Neural progenitor cell (in vitro differentiated cells): Measurements from ENCODE around the gene CLASRP. TPM values are rescaled to one million over a fixed set of nuclear protein-coding genes. Genes with fewer than 3 reads are reported as not detected.
A peak's percentile ranks its signal among the peaks of the same experiment; 100 is the strongest.
"Not testable (repeated sequence)": the region's sequence is repeated elsewhere in the genome, so short reads cannot be mapped to it uniquely, and the experiment has no call there.

ENCODE experiments used
- DNase-seq: peaks from one replicate; pipeline ENCODE4 v3.0.0-alpha.2; 2016; ENCODE audit warnings: low spot score
- H2AFZ ChIP-seq: fragments of 200-600 bp; sonication (generic); replicated peaks from 2 replicates; pipeline ENCODE4 v1.6.1; 2016; ENCODE audit warnings: antibody characterized with exemption
- H3F3A ChIP-seq: fragments of 200-600 bp; sonication (generic); 2 replicates; pipeline ENCODE4 v1.6.1; 2016; ENCODE audit warnings: antibody characterized with exemption, low read depth
- H3K27ac ChIP-seq: fragments of 200-600 bp; sonication (generic); 2 replicates; pipeline ENCODE4 v1.5.1; 2016; ENCODE audit warnings: mild to moderate bottlenecking
- H3K27me3 ChIP-seq: fragments of 200-600 bp; sonication (generic); 2 replicates; pipeline ENCODE4 v1.6.1; 2016; ENCODE audit warnings: mild to moderate bottlenecking, moderate library complexity
- H3K36me3 ChIP-seq: fragments of 200-600 bp; sonication (generic); 2 replicates; pipeline ENCODE4 v1.5.1; 2016
- H3K4me1 ChIP-seq: fragments of 200-600 bp; sonication (generic); 2 replicates; pipeline ENCODE4 v1.6.1; 2016; ENCODE audit warnings: mixed run types
- H3K4me2 ChIP-seq: fragments of 200-600 bp; sonication (generic); 2 replicates; pipeline ENCODE4 v1.6.1; 2016
- H3K4me3 ChIP-seq: fragments of 200-600 bp; sonication (generic); 2 replicates; pipeline ENCODE4 v1.5.1; 2016
- H3K79me2 ChIP-seq: fragments of 200-600 bp; sonication (generic); 2 replicates; pipeline ENCODE4 v1.6.1; 2016; ENCODE audit warnings: low read depth
- H3K9ac ChIP-seq: fragments of 200-600 bp; sonication (generic); 2 replicates; pipeline ENCODE4 v1.6.1; 2016
- H3K9me3 ChIP-seq: fragments of 200-600 bp; sonication (generic); 2 replicates; pipeline ENCODE4 v1.5.1; 2016; ENCODE audit warnings: low read depth
- H4K20me1 ChIP-seq: fragments of 200-600 bp; sonication (generic); 2 replicates; pipeline ENCODE4 v1.6.1; 2016; ENCODE audit warnings: low read depth
- H3K27ac Mint-ChIP-seq: 3 replicates; pipeline ENCODE4 v1.8.0; 2021; ENCODE audit warnings: mixed read lengths
- H3K27me3 Mint-ChIP-seq: 2 replicates; pipeline ENCODE4 v1.8.0; 2022; ENCODE audit warnings: low read depth, mild to moderate bottlenecking, inconsistent platforms, moderate library complexity, mixed read lengths; ENCODE audit not compliant: insufficient read depth
- H3K36me3 Mint-ChIP-seq: 3 replicates; pipeline ENCODE4 v1.8.0; 2021; ENCODE audit warnings: mixed read lengths
- H3K4me1 Mint-ChIP-seq: 3 replicates; pipeline ENCODE4 v1.8.0; 2021; ENCODE audit warnings: mixed read lengths
- H3K4me3 Mint-ChIP-seq: 3 replicates; pipeline ENCODE4 v1.8.0; 2021; ENCODE audit warnings: mild to moderate bottlenecking, moderate library complexity, mixed read lengths
- H3K9me3 Mint-ChIP-seq: 3 replicates; pipeline ENCODE4 v1.8.0; 2020; ENCODE audit warnings: mixed read lengths
- EZH2 ChIP-seq: fragments of 200-600 bp; sonication (generic); IDR thresholded peaks from 2 replicates; pipeline ENCODE4 v1.6.1; 2017; ENCODE audit warnings: antibody characterized with exemption, mild to moderate bottlenecking, moderate library complexity
- EZH2phosphoT487 ChIP-seq: fragments of 200-600 bp; sonication (generic); IDR thresholded peaks from 2 replicates; pipeline ENCODE4 v1.6.1; 2017; ENCODE audit warnings: antibody characterized with exemption
- total RNA-seq: library from RNA; depleted of rRNA; stranded (reverse); fragments of >200 nt; gene quantifications from 2 replicates; pipeline ENCODE4 v1.2.3, GENCODE V29; 2015; ENCODE audit warnings: low replicate concordance
- TF ChIP-seq, protein P1 (sequence below): fragments of 200-600 bp; sonication (generic); IDR thresholded peaks from 2 replicates; pipeline ENCODE4 v1.5.1; 2017; ENCODE audit warnings: antibody characterized with exemption, mild to moderate bottlenecking

Gene CLASRP
- total RNA-seq, 1 donor from 2014 or later = 57.0 TPM

DNA sequence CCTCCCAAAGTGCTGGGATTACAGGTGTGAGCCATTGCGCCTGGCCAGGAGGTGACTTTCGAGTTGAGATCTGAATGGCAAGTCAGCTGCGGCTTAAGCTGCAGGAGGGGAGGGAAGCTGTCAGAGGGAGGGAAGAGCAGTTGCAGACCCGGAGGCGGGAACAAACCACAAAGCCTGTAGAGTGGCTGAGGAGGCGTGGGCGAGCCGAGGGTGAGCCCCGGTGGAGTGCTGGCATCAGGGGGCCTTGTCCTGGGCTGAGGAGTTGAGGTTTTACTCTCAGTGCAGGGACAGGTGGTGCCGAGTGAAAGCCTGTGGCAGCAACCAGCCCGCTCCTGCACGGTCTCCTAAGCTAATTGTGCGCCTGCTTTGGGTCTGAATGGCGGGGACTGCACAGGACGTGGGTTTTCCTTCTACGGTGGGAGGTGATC lies 78.3 kb downstream of the CLASRP start:
- no peak overlapping the region for H3K9ac ChIP-seq
- H3K79me2 ChIP-seq = peaks cover 98% of the 10 kb centered on the region
- H4K20me1 ChIP-seq = peaks cover 98% of the 10 kb centered on the region
- no peaks in the 10 kb centered on the region for H3K27me3 ChIP-seq
- Mint-ChIP-seq H3K4me1 (peaks cover 20% of the 10 kb centered on the region), H3K27me3 (peaks cover 5% of the 10 kb centered on the region), H3K36me3 (no peaks in the 10 kb centered on the region), H3K9me3 (no peaks in the 10 kb centered on the region), H3K4me3 (no peak overlapping the region), H3K27ac (no peak overlapping the region)
- peaks cover 4% of the 10 kb centered on the region for H3F3A ChIP-seq
- H3K27ac ChIP-seq = no peak overlapping the region
- TF ChIP-seq EZH2phosphoT487 (no peak), EZH2 (no peak)
- TF ChIP-seq, protein P1, sequence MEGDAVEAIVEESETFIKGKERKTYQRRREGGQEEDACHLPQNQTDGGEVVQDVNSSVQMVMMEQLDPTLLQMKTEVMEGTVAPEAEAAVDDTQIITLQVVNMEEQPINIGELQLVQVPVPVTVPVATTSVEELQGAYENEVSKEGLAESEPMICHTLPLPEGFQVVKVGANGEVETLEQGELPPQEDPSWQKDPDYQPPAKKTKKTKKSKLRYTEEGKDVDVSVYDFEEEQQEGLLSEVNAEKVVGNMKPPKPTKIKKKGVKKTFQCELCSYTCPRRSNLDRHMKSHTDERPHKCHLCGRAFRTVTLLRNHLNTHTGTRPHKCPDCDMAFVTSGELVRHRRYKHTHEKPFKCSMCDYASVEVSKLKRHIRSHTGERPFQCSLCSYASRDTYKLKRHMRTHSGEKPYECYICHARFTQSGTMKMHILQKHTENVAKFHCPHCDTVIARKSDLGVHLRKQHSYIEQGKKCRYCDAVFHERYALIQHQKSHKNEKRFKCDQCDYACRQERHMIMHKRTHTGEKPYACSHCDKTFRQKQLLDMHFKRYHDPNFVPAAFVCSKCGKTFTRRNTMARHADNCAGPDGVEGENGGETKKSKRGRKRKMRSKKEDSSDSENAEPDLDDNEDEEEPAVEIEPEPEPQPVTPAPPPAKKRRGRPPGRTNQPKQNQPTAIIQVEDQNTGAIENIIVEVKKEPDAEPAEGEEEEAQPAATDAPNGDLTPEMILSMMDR = no peak
- peaks cover 11% of the 10 kb centered on the region for H3K4me1 ChIP-seq
- H3K9me3 ChIP-seq = no peaks in the 10 kb centered on the region
- peak overlapping the region; percentile 52 for H3K4me2 ChIP-seq
- DNase-seq = peak; percentile 63
- no peak overlapping the region for H3K4me3 ChIP-seq
- H3K36me3 ChIP-seq = no peaks in the 10 kb centered on the region
- no peak overlapping the region for H2AFZ ChIP-seq

DNA sequence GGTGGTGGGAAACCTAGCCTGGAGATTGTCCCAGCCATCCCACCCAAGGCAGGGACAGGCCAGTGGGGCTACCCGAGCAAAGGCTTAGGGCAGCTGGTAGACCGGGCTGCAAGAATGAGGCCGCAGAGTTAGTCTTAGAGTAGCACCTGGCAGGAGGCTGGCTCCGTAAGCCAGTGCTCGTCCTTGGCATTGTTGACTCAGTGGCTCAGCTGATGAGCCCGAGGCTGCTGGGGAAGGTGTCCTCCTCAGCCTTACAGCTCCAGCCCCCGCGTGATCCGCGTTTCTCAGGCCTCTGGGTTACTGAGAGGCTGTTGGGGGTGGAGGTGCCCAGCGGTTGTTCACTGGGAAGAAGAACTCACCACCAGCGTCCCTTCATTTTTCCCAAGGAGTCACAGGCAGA lies 78.8 kb downstream of the CLASRP start:
- H3K9ac ChIP-seq = no peak overlapping the region
- H3K36me3 Mint-ChIP-seq = no peaks in the 10 kb centered on the region
- H3K27ac Mint-ChIP-seq = no peak overlapping the region
- no peak for DNase-seq
- no peak overlapping the region for H3K4me3 ChIP-seq
- H3K27me3 Mint-ChIP-seq = peaks cover 5% of the 10 kb centered on the region
- peaks cover 96% of the 10 kb centered on the region for H3K79me2 ChIP-seq
- H3K4me1 ChIP-seq = peaks cover 11% of the 10 kb centered on the region
- H3K27ac ChIP-seq = no peak overlapping the region
- no peak overlapping the region for H2AFZ ChIP-seq
- H4K20me1 ChIP-seq = peaks cover 97% of the 10 kb centered on the region
- H3K9me3 ChIP-seq = no peaks in the 10 kb centered on the region
- H3K4me1 Mint-ChIP-seq = peaks cover 22% of the 10 kb centered on the region
- no peaks in the 10 kb centered on the region for H3K36me3 ChIP-seq
- H3K9me3 Mint-ChIP-seq = no peaks in the 10 kb centered on the region
- no peaks in the 10 kb centered on the region for H3K27me3 ChIP-seq
- H3K4me3 Mint-ChIP-seq = no peak overlapping the region
- H3F3A ChIP-seq = peaks cover 4% of the 10 kb centered on the region
- peak overlapping the region; percentile 52 for H3K4me2 ChIP-seq
- no peak for TF ChIP-seq EZH2
- TF ChIP-seq, protein P1 = no peak

DNA sequence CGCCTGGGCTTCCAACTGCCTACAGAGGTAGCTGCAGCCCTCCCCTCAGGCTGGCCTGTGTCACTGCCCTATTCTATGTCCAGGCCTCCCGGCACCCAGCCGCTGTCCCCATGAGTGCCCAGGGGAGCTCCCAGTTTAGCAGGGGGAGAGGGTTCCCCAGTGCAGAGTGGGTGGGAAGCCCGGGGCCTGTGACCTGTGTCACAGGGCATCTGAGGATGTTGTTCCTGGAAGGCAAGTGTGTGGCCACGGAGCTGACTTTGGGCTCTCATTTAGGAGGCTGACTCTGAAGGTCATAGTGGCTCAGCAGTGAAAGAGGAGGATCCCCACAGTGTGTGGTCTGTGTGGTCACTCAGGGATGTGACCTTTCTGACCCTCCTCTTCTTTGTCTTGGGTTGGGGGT lies 79.3 kb downstream of the CLASRP start:
- Histone ChIP-seq H4K20me1 (peaks cover 97% of the 10 kb centered on the region), H3K27me3 (no peaks in the 10 kb centered on the region), H3K79me2 (peaks cover 93% of the 10 kb centered on the region), H3K4me1 (peaks cover 11% of the 10 kb centered on the region), H3K27ac (no peak overlapping the region), H3K36me3 (no peaks in the 10 kb centered on the region), H3K9me3 (no peaks in the 10 kb centered on the region), H3K4me3 (no peak overlapping the region), H3F3A (peaks cover 4% of the 10 kb centered on the region), H3K9ac (no peak overlapping the region), H2AFZ (no peak overlapping the region), H3K4me2 (no peak overlapping the region)
- no peak overlapping the region for H3K27ac Mint-ChIP-seq
- TF ChIP-seq, protein P1 = no peak
- no peak for TF ChIP-seq EZH2phosphoT487
- no peak for TF ChIP-seq EZH2
- no peaks in the 10 kb centered on the region for H3K36me3 Mint-ChIP-seq
- H3K9me3 Mint-ChIP-seq = no peaks in the 10 kb centered on the region
- peaks cover 22% of the 10 kb centered on the region for H3K4me1 Mint-ChIP-seq
- no peak for DNase-seq
- H3K27me3 Mint-ChIP-seq = peaks cover 5% of the 10 kb centered on the region
- H3K4me3 Mint-ChIP-seq = no peak overlapping the region

DNA sequence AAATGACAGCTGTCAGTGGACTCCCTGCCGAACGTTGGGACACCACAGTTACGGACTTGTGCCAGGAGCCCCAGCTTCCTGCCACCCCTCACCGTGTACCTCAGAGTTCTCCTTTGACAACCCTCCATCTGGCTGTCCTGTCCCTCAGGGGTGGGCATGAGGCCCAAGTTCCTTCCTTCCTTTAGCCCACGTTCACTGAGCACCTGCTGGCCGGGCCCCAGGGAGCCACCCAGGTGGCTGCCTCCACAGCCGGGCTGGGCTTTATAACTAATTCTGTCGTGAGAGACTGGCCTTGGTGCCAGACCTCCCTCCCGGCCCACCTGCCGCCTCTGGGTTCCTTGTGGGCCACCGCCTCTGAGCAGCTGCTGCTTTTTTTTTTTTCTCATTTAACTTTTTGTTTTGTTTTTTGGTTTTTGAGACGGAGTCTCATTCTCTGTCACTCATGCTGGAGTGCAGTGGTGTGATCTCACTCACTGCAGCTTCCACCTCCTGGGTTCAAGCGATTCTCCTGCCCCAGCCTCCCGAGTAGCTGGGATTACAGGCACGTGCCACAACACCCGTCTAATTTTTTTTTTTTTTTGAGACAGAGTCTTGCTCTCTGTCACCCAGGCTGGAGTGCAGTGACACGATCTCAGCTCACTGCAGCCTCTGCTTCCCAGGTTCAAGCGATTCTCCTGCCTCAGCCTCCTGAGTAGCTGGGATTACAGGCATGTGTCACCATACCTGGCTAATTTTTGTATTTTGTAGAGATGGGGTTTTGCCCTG lies 79.9 kb downstream of the CLASRP start:
- peaks cover 11% of the 10 kb centered on the region for H3K4me1 ChIP-seq
- not testable (repeated sequence) for H3K27me3 Mint-ChIP-seq

More for the DNA sequence above, 79.9 kb downstream of the CLASRP start:
- peaks cover 97% of the 10 kb centered on the region for H4K20me1 ChIP-seq
- H3K27ac Mint-ChIP-seq, H3K4me2 ChIP-seq, H3K27ac ChIP-seq, H3K4me3 Mint-ChIP-seq, H3K9me3 Mint-ChIP-seq, H3K36me3 Mint-ChIP-seq, DNase-seq, H3K36me3 ChIP-seq, H3K9me3 ChIP-seq, H2AFZ ChIP-seq, H3K27me3 ChIP-seq, H3F3A ChIP-seq, H3K9ac ChIP-seq, H3K4me3 ChIP-seq: not testable (repeated sequence)
- peaks cover 88% of the 10 kb centered on the region for H3K79me2 ChIP-seq
- peaks cover 23% of the 10 kb centered on the region for H3K4me1 Mint-ChIP-seq
